ENCODE results near the gene C17orf58. TPM values are rescaled to one million over a fixed set of nuclear protein-coding genes. Genes with fewer than 3 reads are reported as not detected.

Gene C17orf58
- total and polyA plus RNA-seq, 9 of the 15 experiments (the other 6 are each of a cell fraction or from before 2014, with no cell fraction given), result 8.6 to 37.4 (median 27.6) TPM

GRCh38 chr17:68019675-68020408 lies 23.6 kb upstream of the C17orf58 start:
- intact Hi-C loops (cut with micrococcal nuclease), result loop anchor here (10.0 kb wide), 1 partner anchor 185 kb away; no protein-coding TSS in a partner anchor
- Histone ChIP-seq H3K9ac (ENCODE audit: insufficient read depth in 1 of 2, low read depth in 2 of 2, low read length in 2 of 2) (peak overlapping the region; percentile 91 to 98), H3K27me3 (ENCODE audit: control insufficient read depth in 2 of 2, insufficient read depth in 2 of 2, low read length in 2 of 2) (no peaks in the 10 kb centered on the region), H3K4me1 (replicated peaks in 1 of 2; ENCODE audit: control insufficient read depth in 2 of 2, insufficient read depth in 2 of 2, low read length in 2 of 2) (peaks cover 12% of the 10 kb centered on the region in 2 experiments; a peak in 4 of 5 replicates), H3K9me3 (replicated peaks; ENCODE audit: control insufficient read depth, insufficient read depth, low read depth, low read length) (no peaks in the 10 kb centered on the region), H4K20me1 (replicated peaks; ENCODE audit: control insufficient read depth, insufficient read depth, low read length) (no peaks in the 10 kb centered on the region), H2AFZ (ENCODE audit: low read depth, low read length) (peak overlapping the region; percentile 100), H3K9me1 (ENCODE audit: control insufficient read depth, insufficient read depth, low read length) (no peaks in the 10 kb centered on the region), H3K79me2 (ENCODE audit: control insufficient read depth, insufficient read depth, low read length) (no peaks in the 10 kb centered on the region), H3K36me3 (ENCODE audit: control insufficient read depth, insufficient read depth, low read length) (no peaks in the 10 kb centered on the region), H3K4me2 (ENCODE audit: insufficient read depth, low read length) (peak overlapping the region; percentile 95), H3K4me3 (peak overlapping the region; percentile 58), H3K27ac (ENCODE audit: extremely low read depth, low read depth, low read length) (peak overlapping the region; percentile 95)
- peak; percentile 83 for FAIRE-seq
- peak; percentile 97 for ATAC-seq
- WGBS (ENCODE audit: insufficient coverage, low coverage, missing lambda C conversion rate), result under 1% methylated on average over 34 of the region's 51 CpGs
- DNase-seq (ENCODE audit: extremely low read depth in 1 of 4, low spot score in 3 of 4), result peak; percentile 92 to 98 (median 94)
- in situ Hi-C loops (cut with MboI), result no loop called here
- BruUV-seq (replicated peaks), result TSS peak; percentile 100
- CTCF ChIA-PET (ENCODE audit: low intra/inter-chr PET ratio), result interaction anchor here (0.6 kb wide), 1 partner anchor 1216 kb away, joined by 4 read pairs; no protein-coding TSS in a partner anchor
- POLR2A ChIA-PET, result interaction anchor here (0.7 to 1.7 kb wide), 12 partner anchors 8 to 363 kb away, joined by 3 to 18 read pairs (median 4); partner anchors contain the start of gene KPNA2
- TF ChIP-seq, protein P1, sequence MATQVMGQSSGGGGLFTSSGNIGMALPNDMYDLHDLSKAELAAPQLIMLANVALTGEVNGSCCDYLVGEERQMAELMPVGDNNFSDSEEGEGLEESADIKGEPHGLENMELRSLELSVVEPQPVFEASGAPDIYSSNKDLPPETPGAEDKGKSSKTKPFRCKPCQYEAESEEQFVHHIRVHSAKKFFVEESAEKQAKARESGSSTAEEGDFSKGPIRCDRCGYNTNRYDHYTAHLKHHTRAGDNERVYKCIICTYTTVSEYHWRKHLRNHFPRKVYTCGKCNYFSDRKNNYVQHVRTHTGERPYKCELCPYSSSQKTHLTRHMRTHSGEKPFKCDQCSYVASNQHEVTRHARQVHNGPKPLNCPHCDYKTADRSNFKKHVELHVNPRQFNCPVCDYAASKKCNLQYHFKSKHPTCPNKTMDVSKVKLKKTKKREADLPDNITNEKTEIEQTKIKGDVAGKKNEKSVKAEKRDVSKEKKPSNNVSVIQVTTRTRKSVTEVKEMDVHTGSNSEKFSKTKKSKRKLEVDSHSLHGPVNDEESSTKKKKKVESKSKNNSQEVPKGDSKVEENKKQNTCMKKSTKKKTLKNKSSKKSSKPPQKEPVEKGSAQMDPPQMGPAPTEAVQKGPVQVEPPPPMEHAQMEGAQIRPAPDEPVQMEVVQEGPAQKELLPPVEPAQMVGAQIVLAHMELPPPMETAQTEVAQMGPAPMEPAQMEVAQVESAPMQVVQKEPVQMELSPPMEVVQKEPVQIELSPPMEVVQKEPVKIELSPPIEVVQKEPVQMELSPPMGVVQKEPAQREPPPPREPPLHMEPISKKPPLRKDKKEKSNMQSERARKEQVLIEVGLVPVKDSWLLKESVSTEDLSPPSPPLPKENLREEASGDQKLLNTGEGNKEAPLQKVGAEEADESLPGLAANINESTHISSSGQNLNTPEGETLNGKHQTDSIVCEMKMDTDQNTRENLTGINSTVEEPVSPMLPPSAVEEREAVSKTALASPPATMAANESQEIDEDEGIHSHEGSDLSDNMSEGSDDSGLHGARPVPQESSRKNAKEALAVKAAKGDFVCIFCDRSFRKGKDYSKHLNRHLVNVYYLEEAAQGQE (IDR thresholded peaks at IDR 0.05; ENCODE audit: borderline replicate concordance), result no peak
- TF ChIP-seq, protein P1 (CRISPR knock-in tag; IDR thresholded peaks at IDR 0.05; ENCODE audit: low read depth), result peak; percentile 35; the same call in 1 of the 2 replicates
- TF ChIP-seq ZFP30 (CRISPR knock-in tag; IDR thresholded peaks at IDR 0.05; ENCODE audit: borderline replicate concordance) (no peak), STAT6 (CRISPR knock-in tag; IDR thresholded peaks at IDR 0.05) (no peak), FOXJ2 (tag; IDR thresholded peaks at IDR 0.05) (peak; percentile 71), CBFB (CRISPR knock-in tag; IDR thresholded peaks at IDR 0.05) (peak; percentile 84; the same call in 1 of the 2 replicates), POLR3G (IDR thresholded peaks at IDR 0.05; ENCODE audit: extremely low read depth, insufficient read length, insufficient replicate concordance) (peak; percentile 88), SETDB1 (IDR thresholded peaks at IDR 0.05; ENCODE audit: low read length) (peak; percentile 91), ZBTB17 (CRISPR knock-in tag; IDR thresholded peaks at IDR 0.05) (no peak), EZH2 (IDR thresholded peaks at IDR 0.05; ENCODE audit: borderline replicate concordance, low read depth, low read length) (no peak)
